NCI-H69 (cell line): ENCODE results near the gene OR6N2.

Experiments used
- DNase-seq: peaks from one replicate; lab custom pipeline; 2025; lab: John Stamatoyannopoulos, UW

Gene OR6N2, protein sequence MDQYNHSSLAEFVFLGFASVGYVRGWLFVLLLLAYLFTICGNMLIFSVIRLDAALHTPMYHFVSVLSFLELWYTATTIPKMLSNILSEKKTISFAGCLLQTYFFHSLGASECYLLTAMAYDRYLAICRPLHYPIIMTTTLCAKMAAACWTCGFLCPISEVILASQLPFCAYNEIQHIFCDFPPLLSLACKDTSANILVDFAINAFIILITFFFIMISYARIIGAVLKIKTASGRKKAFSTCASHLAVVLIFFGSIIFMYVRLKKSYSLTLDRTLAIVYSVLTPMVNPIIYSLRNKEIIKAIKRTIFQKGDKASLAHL

DNA sequence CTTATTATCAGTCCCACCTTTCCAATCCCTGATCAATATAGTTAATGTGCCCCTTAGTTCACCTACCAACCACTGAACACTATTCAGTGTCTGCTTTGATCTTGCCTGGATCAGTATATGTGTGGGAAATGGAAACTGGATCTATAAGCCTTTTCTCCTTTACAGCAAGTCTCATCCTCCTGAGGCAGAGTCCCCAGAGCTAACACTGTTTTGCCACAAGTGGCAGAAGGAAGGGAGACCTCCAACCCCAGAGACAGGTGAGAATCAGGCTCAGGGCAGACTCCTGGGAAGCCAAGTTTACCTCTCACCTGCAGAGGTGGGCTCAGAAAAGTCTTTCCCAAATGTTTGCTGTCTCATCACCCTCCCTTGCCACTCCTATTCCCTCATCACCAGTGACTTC, at the start of gene OR6N2:
OR6N2 (minus strand) TSS at position 101 of the 400 bp plus-strand sequence. CDS start 3,569 bp downstream, outside the sequence.
- no peak for DNase-seq

DNA sequence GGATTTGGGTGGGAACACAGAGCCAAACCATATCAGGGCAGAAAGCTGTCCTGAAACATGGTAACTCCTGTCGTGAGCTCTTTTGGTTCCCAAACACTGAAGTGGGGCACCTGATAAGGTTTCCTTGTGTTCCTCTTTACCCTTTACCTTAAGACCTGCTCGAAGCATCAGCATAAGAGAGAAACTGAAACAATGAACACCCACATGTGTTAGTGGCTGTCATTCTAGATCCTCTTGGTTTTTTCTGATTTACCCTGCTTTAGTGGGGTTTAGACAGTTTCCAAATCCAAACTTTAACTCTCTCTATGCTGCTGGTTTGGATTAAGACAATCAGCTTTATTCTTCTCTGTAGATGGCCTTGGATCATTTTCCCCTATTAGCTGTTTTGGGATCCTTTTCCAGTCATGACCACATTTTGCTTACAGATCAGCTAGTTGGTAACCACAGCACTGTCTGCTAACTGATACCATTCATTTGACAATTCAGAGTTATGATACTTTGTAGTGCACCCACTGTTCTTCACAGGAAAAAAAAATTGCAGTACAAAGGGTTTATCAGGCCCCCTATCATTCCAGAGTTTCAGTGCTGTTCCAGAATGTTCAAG, 49.2 kb upstream of the OR6N2 start:
- no peak for DNase-seq

- no peak for DNase-seq
Measured at GRCh38 chr1:158821723-158822122, 40.7 kb upstream of the OR6N2 start.

DNA sequence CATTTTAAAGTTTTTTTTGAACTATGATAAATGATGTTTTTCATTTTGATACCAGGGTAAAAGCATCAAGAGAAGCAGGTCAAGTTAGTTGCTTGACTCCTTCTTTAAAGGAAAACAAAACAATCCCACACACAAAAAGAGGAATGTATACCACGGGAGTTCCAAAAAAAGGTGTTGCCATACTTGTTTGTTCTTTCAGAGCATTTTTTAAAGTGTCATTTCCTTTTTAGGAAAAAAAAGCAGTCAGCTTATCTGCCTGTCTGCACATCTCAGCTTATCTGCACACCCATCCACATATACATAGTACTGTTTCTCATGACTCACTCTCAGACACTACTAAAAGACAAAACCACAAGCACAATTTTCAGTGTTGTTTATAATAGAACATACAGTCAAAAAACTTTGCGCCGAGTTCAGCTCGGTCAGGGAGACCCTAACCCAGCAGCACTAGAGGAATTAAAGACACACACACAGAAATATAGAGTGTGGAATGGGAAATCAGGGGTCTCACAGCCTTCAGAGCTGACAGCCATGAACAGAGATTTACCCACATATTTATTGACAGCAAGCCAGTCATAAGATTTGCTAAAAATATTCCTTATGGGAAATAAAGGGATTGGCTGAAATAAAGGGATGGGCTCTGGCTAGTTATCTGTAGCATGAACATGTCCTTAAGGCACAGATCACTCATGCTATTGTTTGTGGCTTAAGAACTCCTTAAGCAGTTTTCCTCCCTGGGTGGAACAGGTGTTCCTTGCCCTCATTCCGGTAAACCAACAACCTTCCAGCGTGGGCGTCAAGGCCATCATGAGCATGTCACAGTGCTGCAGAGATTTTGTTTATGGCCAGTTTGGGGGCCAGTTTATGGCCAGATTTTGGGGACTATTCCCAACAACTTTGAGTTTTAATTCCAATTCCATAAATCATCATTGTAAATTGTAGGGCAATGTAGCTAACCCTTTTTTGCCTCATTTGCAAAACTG, 38.7 kb upstream of the OR6N2 start:
- no peak for DNase-seq

DNA sequence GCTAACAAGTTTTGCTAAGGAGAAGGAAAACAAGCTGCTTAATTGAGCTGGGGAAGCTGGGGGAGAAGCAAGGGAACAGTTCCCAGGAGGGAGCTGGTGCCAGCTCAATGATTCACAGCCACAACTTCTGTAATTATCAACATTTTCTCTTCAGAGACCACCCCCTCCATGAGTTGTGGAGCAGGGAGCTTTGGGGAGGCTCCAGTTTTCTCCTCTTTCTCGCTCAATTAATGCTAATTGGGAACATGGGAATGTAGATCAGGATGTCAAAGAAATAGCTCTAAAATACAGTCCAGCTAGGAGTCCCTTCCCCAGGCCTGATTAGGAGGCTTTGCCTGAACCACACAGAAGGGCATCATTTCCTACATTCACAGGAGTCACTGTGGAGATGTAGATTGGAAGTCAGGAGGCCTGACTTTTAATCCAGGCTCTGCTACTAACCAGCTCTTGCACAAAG, 38.0 kb upstream of the OR6N2 start:
- DNase-seq = no peak

DNA sequence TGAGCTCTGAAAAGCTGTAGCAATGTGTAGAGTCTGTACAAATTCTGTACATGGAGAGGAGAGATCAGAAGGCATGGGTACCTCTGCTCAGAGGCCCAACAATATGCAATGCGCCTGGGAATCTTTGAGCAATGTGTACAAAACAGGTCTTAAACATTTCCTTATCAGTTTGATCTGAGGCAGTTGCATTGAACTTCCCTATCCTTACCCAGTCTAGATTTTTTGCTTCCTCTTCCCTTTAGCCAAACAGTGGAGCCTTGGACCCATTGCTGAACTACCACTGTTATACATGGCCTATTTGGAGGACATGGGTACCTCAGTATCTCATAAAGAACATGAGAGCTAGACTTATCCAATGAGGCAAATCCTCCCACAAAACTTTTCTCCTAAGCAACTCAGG, 37.6 kb upstream of the OR6N2 start:
- DNase-seq = no peak

DNA sequence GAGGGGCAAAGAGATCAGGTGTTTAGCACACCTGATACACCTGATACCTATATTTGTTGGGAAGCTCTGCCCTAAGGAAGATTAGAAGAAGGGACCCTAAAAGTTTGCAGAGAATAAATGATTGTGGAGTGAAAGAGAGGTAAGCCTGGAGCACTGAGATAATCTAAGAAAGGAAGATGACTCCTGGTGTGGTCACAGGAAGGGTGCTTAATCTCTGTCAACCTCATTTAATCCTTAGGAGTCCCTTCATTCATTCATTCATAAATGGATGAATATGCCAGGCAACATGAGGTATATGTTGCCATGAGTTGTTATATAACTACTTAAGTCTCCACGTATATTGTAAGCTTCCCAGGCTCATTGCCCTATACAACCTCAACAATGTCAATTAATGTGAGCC, 34.0 kb upstream of the OR6N2 start:
- DNase-seq = no peak

DNA sequence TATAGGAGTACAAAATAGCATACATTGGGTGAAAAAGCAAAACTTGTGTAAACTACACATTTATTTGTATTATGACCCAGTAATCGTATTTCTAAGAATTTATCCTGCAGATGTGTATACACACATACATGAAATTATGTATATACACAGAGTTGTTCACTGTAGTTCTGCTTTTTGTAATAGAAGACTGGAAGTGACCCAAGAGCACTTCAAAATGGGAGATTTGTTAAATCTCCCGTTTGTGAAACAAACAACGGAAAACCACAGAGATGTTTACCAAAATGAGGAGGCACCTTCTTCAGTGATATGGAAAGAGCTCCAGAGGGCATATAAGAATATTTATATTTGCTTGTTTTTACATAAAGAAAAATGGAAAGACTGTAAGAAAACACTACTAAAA, 32.2 kb upstream of the OR6N2 start:
- no peak for DNase-seq

GRCh38 chr1:158812336-158812735, 31.3 kb upstream of the OR6N2 start:
- DNase-seq = no peak

GRCh38 chr1:158810311-158810710, 29.3 kb upstream of the OR6N2 start:
- DNase-seq = no peak

GRCh38 chr1:158809862-158810261, 28.9 kb upstream of the OR6N2 start:
- DNase-seq = no peak

GRCh38 chr1:158809256-158809655, 28.3 kb upstream of the OR6N2 start:
- DNase-seq = no peak

DNA sequence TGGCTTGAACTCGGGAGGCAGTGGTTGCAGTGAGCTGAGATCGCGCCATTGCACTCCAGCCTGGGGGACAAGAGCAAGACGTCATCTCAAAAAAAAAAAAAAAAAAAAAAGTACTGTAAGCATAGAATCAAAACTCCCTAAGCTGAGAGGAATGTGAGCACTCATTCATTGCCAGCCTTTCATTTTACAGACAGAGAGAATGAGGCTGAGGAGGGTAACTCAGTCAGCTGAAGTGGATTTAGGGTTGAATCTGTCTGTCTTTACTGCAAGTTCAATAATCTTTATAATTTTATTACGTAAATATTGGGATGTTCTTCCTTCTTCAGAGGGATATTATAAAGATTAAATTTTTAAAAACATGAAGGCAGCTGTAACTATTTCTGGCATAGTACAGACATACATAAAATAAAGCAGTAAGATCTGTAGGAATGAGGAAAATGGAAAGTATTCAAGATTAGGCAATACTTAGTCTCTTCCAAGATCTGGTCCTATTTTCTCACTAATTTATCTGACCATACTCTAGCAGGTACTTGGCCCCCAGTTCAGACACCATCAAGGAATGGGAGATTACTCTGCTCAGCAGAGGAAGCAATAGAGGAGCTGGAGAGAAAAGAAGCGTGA, 26.0 kb upstream of the OR6N2 start:
- no peak for DNase-seq

DNA sequence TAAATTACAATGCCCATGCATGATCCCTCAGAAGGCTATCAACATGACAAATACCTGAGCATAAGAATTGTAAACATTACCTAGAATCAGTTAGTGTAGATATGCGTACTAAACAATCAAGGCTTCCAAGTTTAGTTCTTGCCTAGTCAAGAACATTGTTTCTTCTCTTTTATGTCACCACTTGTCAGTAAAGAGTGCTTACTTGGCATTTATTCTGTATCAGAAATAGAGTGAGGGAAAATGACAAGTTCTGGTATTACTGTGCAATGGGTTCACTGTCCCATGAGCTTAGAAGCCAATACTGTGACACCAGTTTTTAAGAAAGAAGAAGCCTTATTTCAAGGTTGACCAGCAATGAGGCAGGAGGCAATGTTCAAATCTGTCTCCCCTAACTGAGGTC, 22.7 kb upstream of the OR6N2 start:
- no peak for DNase-seq

- DNase-seq = no peak
Measured at GRCh38 chr1:158801396-158801795, 20.4 kb upstream of the OR6N2 start.

DNA sequence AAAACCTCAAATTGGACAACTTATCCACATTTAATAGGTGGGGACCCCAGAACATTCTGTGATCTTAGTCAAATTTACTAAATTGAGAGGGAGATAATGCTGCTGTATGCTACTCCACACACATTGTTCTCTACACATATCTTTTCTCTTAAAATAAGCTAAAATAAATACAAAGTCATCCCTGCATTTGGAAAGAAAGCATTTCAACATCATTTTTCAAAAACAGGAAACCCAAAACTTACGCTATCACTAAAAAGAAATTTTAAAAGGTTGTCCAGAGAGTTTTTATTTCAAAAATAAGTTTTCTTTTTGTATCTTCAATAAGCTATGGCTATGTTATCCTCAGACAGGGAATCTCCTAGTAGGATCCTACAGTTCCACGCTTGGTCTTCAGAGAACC, 19.5 kb upstream of the OR6N2 start:
- no peak for DNase-seq

DNA sequence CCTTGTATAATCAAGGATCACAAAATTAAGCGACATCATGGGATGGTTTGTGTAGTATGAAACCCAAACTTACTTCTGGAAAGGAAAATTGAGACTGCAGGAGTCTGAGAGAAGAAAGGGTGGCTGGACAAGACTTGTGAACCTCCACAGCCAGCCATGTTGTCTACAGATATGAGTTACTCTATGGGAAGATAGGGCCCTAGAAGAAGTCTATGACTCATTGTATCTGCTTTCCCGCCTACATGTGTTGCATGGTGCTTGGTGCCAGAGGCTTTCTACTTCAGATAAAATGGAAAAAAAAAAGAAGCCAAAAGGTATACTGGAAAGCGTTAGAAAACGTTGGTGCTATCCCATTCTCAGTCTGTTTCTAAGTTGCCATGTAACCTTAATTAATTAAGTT, 18.7 kb upstream of the OR6N2 start:
- no peak for DNase-seq

GRCh38 chr1:158798531-158798930, 17.5 kb upstream of the OR6N2 start:
- no peak for DNase-seq

GRCh38 chr1:158794247-158794646, 13.2 kb upstream of the OR6N2 start:
- no peak for DNase-seq

- DNase-seq = no peak
Measured at GRCh38 chr1:158793604-158794003, 12.6 kb upstream of the OR6N2 start.

GRCh38 chr1:158771950-158772866, 8.8 kb downstream of the OR6N2 start, which contains the start of gene OR6N1:
TSS of gene OR6N1 (minus strand) at chr1:158772195. CDS start at chr1:158766682, 5,513 bp downstream.
- DNase-seq = no peak
